MCF 10A (cell line): ENCODE results near the gene TLK1. TPM values are rescaled to one million over a fixed set of nuclear protein-coding genes. Genes with fewer than 3 reads are reported as not detected.
A peak's percentile ranks its signal among the peaks of the same experiment; 100 is the strongest.

ENCODE experiments used
- BruUV-seq: library from RNA; stranded (reverse); fragments of 400-500 nt; replicated peaks from 2 replicates; lab custom pipeline; 2021; lab: Mats Ljungman, UMichigan
- CTCF ChIA-PET: fragments of 300-600 bp; sonication (Branson Sonifier 250); formaldehyde crosslinking; extraction: SDS; loops from one replicate; lab custom pipeline; 2021; ENCODE audit warnings: antibody characterized with exemption, inconsistent platforms; lab: Yijun Ruan, JAX
- POLR2A ChIA-PET: fragments of 300-600, 350-650 bp; sonication (Branson Sonifier 250); formaldehyde crosslinking; extraction: SDS; loops from one replicate; lab custom pipeline; 2020; ENCODE audit warnings: antibody characterized with exemption, inconsistent platforms; lab: Yijun Ruan, JAX
- DNase-seq: peaks from one replicate; pipeline ENCODE4 v3.0.0-alpha.2; 2018; ENCODE audit not compliant: unreplicated experiment
- H3K27ac Mint-ChIP-seq: one replicate; pipeline ENCODE4 v1.8.0; 2022; ENCODE audit warnings: mild to moderate bottlenecking, low read depth, mixed read lengths; ENCODE audit not compliant: unreplicated experiment
- H3K27me3 Mint-ChIP-seq: one replicate; pipeline ENCODE4 v1.8.0; 2022; ENCODE audit warnings: mixed read lengths; ENCODE audit not compliant: insufficient read depth, unreplicated experiment
- H3K36me3 Mint-ChIP-seq: one replicate; pipeline ENCODE4 v1.8.0; 2022; ENCODE audit warnings: mild to moderate bottlenecking, moderate library complexity, mixed read lengths; ENCODE audit not compliant: insufficient read depth, unreplicated experiment
- H3K4me1 Mint-ChIP-seq: one replicate; pipeline ENCODE4 v1.8.0; 2022; ENCODE audit warnings: mixed read lengths; ENCODE audit not compliant: insufficient read depth, unreplicated experiment
- H3K4me3 Mint-ChIP-seq: one replicate; pipeline ENCODE4 v1.8.0; 2022; ENCODE audit warnings: mild to moderate bottlenecking, moderate library complexity, mixed read lengths; ENCODE audit not compliant: unreplicated experiment
- H3K9me3 Mint-ChIP-seq: one replicate; pipeline ENCODE4 v1.8.0; 2022; ENCODE audit warnings: mixed read lengths; ENCODE audit not compliant: unreplicated experiment
- CTCF ChIP-seq: fragments of 200-600 bp; IDR thresholded peaks from one replicate; pipeline ENCODE4 v1.8.0; 2022; ENCODE audit warnings: antibody characterized with exemption, mild to moderate bottlenecking; ENCODE audit not compliant: unreplicated experiment
- intact Hi-C: fragments of 100-400 bp; cut with micrococcal nuclease; formaldehyde crosslinking; loops from 2 replicates; pipeline ENCODE4 v1.14.1; 2022
- total RNA-seq: library from RNA; stranded (reverse); gene quantifications from 2 replicates; pipeline ENCODE4 v1.2.3, GENCODE V29; 2022

TLK1 gene
- total RNA-seq, 1 experiment from 2014 or later = 60.6 TPM

- peak overlapping the region; percentile 91 for H3K27ac Mint-ChIP-seq
- H3K4me3 Mint-ChIP-seq = peak overlapping the region; percentile 95
- DNase-seq = no peak
- no peak for TF ChIP-seq CTCF
- BruUV-seq = no TSS peak
- H3K9me3 Mint-ChIP-seq = no peaks in the 10 kb centered on the region
- no peaks in the 10 kb centered on the region for H3K27me3 Mint-ChIP-seq
- H3K36me3 Mint-ChIP-seq = peaks cover 7% of the 10 kb centered on the region
- ChIA-PET POLR2A (interaction anchor here (0.6 to 4.9 kb wide), 20 partner anchors 8 to 1272 kb away, joined by 3 to 61 read pairs (median 6); partner anchors contain the start of genes DCAF17, GORASP2 and METTL8), CTCF (interaction anchor here (0.7 to 3.4 kb wide), 18 partner anchors 10 to 284 kb away, joined by 3 to 17 read pairs (median 4); no protein-coding TSS in a partner anchor)
- peaks cover 34% of the 10 kb centered on the region for H3K4me1 Mint-ChIP-seq
- intact Hi-C loops = loop anchor here (5.0 kb wide), 1 partner anchor 171 kb away; no protein-coding TSS in a partner anchor
Observed at GRCh38 chr2:171158036-171158789, 2.5 kb downstream of the TLK1 start.

- CTCF ChIA-PET = interaction anchor here (0.6 to 3.4 kb wide), 6 partner anchors 70 to 960 kb away, joined by 3 to 17 read pairs (median 4); no protein-coding TSS in a partner anchor
- intact Hi-C loops = loop anchor here (5.0 kb wide), 1 partner anchor 170 kb away; no protein-coding TSS in a partner anchor
Observed at GRCh38 chr2:171157109-171157500, 3.6 kb downstream of the TLK1 start.

GRCh38 chr2:171154348-171154747, 6.3 kb downstream of the TLK1 start:
- H3K27me3 Mint-ChIP-seq = no peaks in the 10 kb centered on the region
- ChIA-PET POLR2A (interaction anchor here (0.8 to 1.2 kb wide), 4 partner anchors 11 to 298 kb away, joined by 3 to 6 read pairs (median 4); no protein-coding TSS in a partner anchor), CTCF (interaction anchor here (0.6 to 1.3 kb wide), 7 partner anchors 9 to 182 kb away, joined by 3 to 5 read pairs (median 3); no protein-coding TSS in a partner anchor)
- no peak for TF ChIP-seq CTCF
- no peaks in the 10 kb centered on the region for H3K9me3 Mint-ChIP-seq
- H3K4me1 Mint-ChIP-seq = peaks cover 24% of the 10 kb centered on the region
- intact Hi-C loops = no loop called here
- H3K36me3 Mint-ChIP-seq = no peaks in the 10 kb centered on the region
- H3K4me3 Mint-ChIP-seq = no peak overlapping the region
- DNase-seq = no peak
- no peak overlapping the region for H3K27ac Mint-ChIP-seq
- BruUV-seq = no TSS peak

More at GRCh38 chr2:171157109-171157500, 3.6 kb downstream of the TLK1 start:
- Mint-ChIP-seq H3K4me3 (no peak overlapping the region), H3K27me3 (no peaks in the 10 kb centered on the region), H3K27ac (no peak overlapping the region), H3K9me3 (no peaks in the 10 kb centered on the region), H3K36me3 (peaks cover 7% of the 10 kb centered on the region), H3K4me1 (peaks cover 34% of the 10 kb centered on the region)
- TF ChIP-seq CTCF = no peak
- BruUV-seq = no TSS peak
- DNase-seq = no peak
- POLR2A ChIA-PET = interaction anchor here (0.6 to 4.9 kb wide), 12 partner anchors 10 to 1273 kb away, joined by 3 to 61 read pairs (median 6); partner anchors contain the start of genes DCAF17, GORASP2 and METTL8

GRCh38 chr2:171150694-171151285, 9.9 kb downstream of the TLK1 start:
- no peaks in the 10 kb centered on the region for H3K9me3 Mint-ChIP-seq
- no peak overlapping the region for H3K4me3 Mint-ChIP-seq
- H3K27ac Mint-ChIP-seq = no peak overlapping the region
- no peak for TF ChIP-seq CTCF
- BruUV-seq = no TSS peak
- H3K27me3 Mint-ChIP-seq = no peaks in the 10 kb centered on the region
- H3K36me3 Mint-ChIP-seq = no peaks in the 10 kb centered on the region
- CTCF ChIA-PET = no interaction called here
- POLR2A ChIA-PET = interaction anchor here (0.5 to 1.0 kb wide), 3 partner anchors 8 to 78 kb away, joined by 3 to 8 read pairs (median 5); no protein-coding TSS in a partner anchor
- DNase-seq = no peak
- peaks cover 27% of the 10 kb centered on the region for H3K4me1 Mint-ChIP-seq
- intact Hi-C loops = no loop called here
